ENCODE data around the gene DFFA.

The DFFA gene, protein sequence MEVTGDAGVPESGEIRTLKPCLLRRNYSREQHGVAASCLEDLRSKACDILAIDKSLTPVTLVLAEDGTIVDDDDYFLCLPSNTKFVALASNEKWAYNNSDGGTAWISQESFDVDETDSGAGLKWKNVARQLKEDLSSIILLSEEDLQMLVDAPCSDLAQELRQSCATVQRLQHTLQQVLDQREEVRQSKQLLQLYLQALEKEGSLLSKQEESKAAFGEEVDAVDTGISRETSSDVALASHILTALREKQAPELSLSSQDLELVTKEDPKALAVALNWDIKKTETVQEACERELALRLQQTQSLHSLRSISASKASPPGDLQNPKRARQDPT

DNA sequence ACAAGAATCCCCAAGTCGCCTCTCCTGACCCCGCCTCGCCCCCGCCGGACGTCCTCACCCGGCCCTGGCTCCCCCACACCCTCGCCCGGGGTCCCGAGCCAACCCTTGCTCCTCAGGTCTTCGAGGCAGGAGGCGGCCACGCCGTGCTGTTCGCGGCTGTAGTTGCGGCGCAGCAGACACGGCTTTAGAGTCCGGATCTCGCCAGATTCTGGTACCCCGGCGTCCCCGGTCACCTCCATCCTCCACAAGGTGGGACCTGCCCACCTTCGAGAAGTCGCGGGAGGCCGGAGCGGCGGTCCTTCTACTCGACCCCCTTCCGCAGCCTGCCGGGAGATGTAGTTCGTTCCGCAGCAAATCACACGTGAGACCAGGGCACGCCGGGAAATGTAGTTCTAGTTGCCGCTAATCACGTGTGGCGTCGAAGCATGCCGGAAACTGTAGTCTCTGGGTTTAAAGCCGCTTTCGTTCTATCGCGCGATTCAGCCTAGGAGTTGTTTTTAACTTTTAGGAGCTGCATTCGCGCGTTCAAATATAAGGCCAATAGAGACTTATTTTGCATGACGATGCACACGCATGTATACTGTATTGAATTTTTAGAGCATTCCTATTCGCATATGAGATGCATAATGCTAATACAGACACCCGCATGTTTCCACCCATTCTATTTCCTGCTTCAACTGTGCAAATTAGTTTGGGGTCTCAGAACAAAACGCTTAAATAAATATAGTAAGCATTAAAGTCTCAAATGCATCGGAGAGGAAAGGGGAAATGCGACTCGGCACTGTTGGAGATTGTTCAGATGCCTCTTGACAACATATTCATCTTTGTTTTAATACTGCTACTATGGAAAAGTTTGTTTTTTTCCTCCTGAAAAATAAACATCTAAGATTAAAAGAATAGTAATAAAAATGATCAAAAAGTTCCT, at the start of gene DFFA:
DFFA (minus strand) TSS at position 310 of the 925 bp plus-strand sequence; CDS start at position 239, 71 bp downstream.
- peak; percentile 81 to 86 (median 84) for DNase-seq (ENCODE audit: low read depth in 2 of 3, low spot score in 1 of 3)

DNA sequence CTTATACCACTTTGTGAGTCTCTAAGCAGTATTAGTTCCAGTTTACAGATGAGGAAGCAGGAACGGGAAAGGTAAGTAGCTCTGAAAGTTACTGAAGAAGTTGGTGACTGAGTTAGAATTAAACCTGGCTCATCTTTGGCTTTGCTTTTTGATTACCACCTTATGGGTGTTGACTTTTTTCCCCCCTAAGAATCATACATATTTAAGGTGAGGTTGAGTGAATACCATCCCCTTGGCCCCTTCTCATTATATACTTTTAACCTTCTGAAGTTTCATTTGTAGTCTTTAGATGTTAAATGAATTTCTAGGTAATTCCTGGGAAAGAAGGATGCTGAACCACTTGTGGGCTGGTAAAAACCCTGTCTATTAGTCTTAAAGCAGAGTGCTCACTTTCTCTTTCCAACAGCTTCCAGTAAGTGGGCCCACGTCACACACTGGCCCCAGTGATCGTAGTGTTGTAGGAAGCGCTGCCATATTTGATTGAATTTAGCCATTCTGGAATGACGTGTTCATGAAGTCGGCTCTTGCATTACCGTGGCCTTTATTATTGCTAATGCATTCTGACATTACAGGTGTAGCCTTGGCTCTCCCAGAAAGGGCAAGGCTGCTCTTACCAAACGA, 49.3 kb upstream of the DFFA start:
- DNase-seq (ENCODE audit: low read depth in 2 of 3, low spot score in 1 of 3), result no peak

- DNase-seq (ENCODE audit: low read depth in 2 of 3, low spot score in 1 of 3), result no peak
These were observed 48.6 kb upstream of the DFFA start for GRCh38 chr1:10520952-10521351.

GRCh38 chr1:10520497-10520896, 48.2 kb upstream of the DFFA start:
- DNase-seq (ENCODE audit: low read depth in 2 of 3, low spot score in 1 of 3), result no peak

DNA sequence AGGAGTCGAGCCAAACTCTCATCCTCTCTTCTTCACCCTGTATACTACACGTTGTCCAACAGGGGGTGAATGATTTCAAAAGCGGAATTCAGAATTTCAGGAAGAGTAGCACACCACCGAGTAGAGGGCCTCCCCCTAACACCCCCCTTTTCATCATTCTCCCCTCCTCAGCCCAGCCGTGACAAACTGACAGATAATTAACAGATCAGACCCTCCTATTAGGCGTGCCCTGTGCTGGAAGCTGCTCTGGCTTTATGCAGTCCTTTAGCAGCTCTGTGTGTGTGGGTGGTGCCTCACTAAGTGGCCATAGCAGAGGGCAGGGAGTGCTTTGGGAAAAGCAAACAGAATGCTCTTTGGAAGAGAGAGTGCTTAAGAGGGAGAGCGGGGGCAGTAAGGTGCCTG, 46.7 kb upstream of the DFFA start:
- DNase-seq (ENCODE audit: low read depth in 2 of 3, low spot score in 1 of 3), result no peak

- DNase-seq (ENCODE audit: low read depth in 2 of 3, low spot score in 1 of 3), result no peak
These were observed 45.3 kb upstream of the DFFA start for GRCh38 chr1:10517677-10517982.

DNA sequence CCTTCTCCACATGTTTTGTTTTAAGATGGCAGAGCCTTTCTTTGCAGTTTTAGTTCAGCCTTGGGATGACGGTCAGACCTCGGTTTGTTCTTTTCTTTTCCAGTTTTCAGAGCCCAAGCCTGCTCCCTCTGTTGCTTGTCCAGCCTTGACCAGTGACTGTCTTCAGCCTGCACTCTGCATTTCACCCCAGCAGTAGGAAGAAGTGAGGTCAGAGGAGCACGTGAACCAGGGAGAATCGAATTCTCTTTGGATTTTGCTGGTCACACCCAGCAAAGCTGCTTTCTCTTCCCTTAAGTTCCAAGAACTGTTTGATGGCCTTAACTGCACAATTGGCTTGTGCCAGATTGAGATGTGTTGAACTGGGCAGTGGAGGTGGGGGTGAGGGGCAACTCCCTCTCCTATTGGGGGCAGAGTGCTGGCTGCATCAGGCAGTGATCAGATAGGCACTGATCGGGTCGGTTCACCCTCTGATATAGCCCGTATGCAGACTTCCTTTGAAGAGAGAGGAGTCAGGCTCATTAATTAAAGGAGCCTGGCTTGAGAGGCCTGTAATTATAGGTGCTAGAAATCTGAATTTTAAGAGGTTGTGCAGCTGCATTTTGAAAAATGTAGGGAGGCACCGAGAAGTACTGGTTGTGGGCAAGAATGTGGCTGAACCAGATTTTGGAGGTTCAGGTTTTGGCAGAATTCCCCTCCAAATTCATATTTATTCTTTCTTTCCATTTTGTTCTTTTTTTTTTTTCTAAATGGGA, 44.8 kb upstream of the DFFA start:
- DNase-seq (ENCODE audit: low read depth in 2 of 3, low spot score in 1 of 3), result no peak

- DNase-seq (ENCODE audit: low read depth in 2 of 3, low spot score in 1 of 3), result no peak
These were observed 43.8 kb upstream of the DFFA start for GRCh38 chr1:10515976-10516750.

DNA sequence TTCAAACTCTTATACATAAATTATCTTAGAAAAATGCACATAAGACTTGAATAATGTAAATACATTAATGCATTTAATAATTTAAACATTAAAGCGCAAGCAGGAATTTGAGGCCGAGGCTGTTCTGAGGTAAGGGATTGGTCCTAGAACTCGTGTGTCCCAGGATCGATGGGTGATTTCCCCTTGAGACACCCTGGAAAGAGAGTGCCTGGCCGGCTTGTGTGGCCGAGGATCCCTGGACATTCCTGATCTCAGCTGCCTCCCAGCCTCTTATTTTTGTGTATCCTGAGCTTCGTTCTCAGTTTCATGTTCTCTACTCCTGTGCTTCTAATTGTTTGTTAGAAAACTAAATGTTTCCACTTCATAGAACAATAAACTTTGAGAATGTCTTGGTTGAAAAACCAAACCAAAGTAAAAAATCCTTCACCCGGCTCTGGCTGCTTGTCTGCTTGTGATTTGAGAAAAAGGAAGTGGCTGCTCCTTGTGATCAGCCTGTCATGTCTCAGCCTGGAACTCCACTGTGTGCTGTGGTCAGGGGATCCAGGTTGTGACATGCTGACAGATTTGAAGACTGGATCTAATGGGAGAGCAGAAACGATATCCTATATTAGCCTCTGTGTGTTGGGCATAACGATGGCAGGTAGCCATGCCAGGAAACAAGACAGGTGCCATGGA, 43.1 kb upstream of the DFFA start:
- DNase-seq (ENCODE audit: low read depth in 2 of 3, low spot score in 1 of 3), result no peak

DNA sequence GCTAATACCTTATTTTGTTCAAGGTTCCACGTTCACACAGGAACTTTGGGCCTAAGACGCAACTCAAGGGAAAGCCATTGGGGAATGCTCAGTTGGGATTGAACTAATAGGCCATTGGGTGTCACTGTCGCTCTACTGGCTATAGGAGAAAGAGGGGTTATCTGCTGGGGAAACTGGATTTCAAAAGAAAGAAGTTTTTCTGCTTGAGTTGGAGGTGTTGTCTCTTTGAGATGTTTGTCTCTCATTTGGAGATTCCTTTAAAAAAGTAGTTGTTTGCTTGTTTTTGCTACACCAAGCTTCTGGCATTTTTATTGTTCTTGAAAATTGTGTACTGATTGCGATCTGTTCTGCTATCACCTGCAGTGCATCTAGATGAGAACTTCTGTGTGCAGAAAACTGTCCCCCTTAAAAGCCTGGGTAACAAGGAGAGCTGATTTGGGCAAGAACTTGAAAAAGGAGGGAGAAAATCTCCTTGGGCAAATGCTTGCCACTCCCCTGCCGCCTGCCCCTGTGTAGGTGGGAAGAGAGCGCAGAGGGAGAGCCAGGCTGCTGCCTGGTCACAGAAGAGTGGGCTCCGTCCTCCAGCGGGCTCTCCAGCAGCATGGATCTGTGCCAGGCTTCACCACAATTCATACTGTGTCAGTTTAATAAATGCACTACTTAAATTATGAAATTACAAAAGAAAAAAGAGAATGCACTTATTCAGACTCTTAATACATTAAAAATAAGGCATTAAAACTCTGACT, 42.3 kb upstream of the DFFA start:
- DNase-seq (ENCODE audit: low read depth in 2 of 3, low spot score in 1 of 3), result no peak

GRCh38 chr1:10513199-10513598, 40.9 kb upstream of the DFFA start:
- no peak for DNase-seq (ENCODE audit: low read depth in 2 of 3, low spot score in 1 of 3)

GRCh38 chr1:10511494-10511885, 39.2 kb upstream of the DFFA start:
- no peak for DNase-seq (ENCODE audit: low read depth in 2 of 3, low spot score in 1 of 3)

DNA sequence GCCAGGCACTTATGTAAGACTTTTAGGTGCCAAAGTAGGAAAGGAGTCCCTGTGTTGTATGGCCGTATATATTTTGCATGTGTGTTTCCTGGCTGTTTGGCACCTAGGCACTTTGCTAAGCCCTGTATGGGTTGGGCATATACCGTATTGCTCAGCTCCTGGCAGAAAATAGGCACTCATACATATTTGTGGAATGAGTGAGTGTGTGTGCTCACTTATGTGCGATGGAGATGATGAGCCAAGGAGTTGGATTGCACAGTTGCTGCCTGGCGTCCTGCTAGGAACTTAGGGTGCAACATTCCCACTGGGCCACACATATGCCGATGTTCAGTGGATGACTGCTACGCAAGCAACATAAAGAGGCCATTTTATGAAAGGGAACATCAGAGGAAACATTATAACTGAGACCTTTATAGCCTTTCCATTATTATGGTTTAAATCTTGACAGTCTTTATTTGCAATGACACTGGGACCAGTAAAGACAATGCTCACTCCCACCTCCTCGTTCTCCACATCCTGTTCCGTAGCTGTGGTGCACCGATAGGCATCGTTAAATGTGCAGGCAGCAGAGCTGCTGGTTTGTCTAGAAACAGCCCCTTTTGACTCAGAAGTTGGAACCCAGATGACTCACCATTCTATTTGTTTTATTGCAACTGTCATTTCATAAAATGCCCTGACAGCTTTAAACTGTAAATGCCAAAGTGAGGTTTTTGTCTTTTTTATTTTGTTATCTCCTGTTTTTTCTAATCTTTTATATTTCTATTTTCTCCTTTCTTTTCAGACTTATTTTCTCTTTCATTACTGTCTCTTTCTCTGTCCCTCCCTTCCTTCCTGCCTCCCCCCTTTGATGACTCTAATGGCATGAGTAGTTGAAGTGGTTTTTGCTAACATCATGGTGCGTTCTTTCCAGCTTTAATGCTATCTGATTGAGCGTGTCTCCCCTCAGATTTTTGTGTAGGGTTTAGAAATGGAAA, 38.5 kb upstream of the DFFA start:
- peak; percentile 69 to 76 (median 70) for DNase-seq (ENCODE audit: low read depth in 2 of 3, low spot score in 1 of 3)

DNA sequence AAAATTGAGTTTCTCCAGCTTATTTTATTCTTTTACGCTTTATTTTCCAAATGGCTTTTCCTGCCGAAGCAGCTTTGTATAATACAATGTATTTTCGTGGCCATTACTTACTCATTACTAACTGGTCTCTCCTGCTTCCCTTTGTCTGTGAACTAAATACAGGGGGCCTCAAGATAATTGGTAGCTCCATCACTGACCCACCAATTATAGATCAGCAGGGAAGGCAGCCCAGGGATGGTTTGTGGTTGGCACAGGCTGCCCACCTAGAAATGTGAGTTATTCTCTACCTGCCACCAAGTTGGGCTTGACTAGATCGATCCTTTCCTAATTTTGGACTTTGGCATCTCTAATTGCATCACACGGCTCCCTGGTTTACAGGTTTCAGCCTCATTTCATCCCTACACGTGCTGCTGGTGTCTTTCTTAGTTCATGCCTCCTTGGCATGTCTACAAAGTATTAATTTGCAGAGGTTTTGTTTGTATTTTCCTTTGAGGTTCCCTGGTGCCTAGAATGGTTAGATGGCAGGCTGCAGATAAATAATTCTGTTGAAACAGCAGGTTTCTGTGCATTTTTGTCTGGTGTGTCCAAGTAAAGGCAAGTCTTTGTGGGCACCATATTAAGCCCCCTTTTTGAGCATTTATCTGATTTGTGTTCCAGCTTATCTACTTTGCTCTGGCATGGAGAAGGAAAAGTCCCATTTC, 37.6 kb upstream of the DFFA start:
- no peak for DNase-seq (ENCODE audit: low read depth in 2 of 3, low spot score in 1 of 3)

- no peak for DNase-seq (ENCODE audit: low read depth in 2 of 3, low spot score in 1 of 3)
These were observed 36.2 kb upstream of the DFFA start for GRCh38 chr1:10508511-10508951.

DNA sequence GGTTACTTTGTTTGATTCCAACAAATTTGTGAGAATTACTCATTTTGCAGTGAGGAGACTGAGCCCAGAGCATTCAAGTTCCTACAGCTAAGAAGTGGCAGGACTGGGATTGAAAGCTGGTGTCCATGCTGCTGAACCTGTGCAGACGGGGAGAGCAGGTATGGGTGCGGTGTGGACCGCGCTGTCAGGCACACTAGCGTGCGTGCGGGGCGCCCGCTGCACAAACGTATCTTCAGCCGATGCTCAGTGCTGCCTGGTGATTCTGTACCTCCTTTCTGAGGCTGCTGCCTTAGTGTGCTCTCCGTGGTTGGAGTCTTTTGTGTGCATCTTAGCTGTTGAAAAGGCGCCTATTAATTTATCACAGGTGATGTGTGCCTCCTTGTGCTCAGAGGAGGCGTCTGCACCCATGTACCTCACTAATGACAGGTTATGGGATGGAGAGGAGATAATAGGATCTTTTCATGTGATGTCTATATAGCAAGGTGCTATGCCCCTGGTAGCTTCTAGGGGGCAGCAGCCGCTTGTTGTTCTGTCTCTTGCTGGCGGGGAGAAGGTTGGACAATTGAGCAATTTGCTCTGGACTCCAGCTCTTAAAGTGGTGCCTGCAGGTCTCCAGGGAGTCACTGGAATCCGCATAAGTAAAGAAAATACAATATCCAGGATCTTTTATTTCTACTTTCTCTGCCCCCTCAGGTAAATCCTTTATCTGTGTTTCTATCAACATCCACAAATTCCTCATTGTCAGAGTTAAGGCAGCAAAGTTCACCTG, 35.0 kb upstream of the DFFA start:
- peak in 2 of 3 donors; percentile 30 to 45 for DNase-seq (ENCODE audit: low read depth in 2 of 3, low spot score in 1 of 3)

- no peak for DNase-seq (ENCODE audit: low read depth in 2 of 3, low spot score in 1 of 3)
These were observed 34.3 kb upstream of the DFFA start for GRCh38 chr1:10506677-10507047.
